Heart right ventricle (tissue), 16 donors: ENCODE measurements around the gene PIMREG. TPM values are rescaled to one million over a fixed set of nuclear protein-coding genes. Genes with fewer than 3 reads are reported as not detected.

Experiments used
- ATAC-seq, 8 donors: fragments of 200-7000 bp; cut with Tn5 transposase; one replicate each; pipeline ENCODE4 v1.9.1; 2020; ENCODE audit warnings: mild to moderate bottlenecking in 8 of 8, moderate library complexity in 8 of 8, moderate number of reproducible peaks in 1 of 8
- DNase-seq, 2 donors: peaks; one replicate each; pipeline ENCODE4 v3.0.0-alpha.2; 2020
- H3K27ac ChIP-seq, 10 donors: fragments of 200-600 bp; sonication (generic) in 2 of 10; one replicate each; pipeline versions ENCODE4 v1.5.0 to v1.8.0; 2020 to 2022; ENCODE audit warnings: mild to moderate bottlenecking in 3 of 10
- H3K27me3 ChIP-seq, 7 donors: fragments of 200-600 bp; one replicate each; pipeline ENCODE4 v1.8.0; 2021 to 2022; ENCODE audit warnings: mild to moderate bottlenecking in 2 of 7
- H3K36me3 ChIP-seq, 9 donors: fragments of 200-600 bp; sonication (generic) in 1 of 9; one replicate each; pipeline versions ENCODE4 v1.5.0 to v1.8.0; 2020 to 2022; ENCODE audit warnings: mild to moderate bottlenecking in 2 of 9
- H3K4me1 ChIP-seq, 9 donors: fragments of 200-600 bp; sonication (generic) in 1 of 9; one replicate each; pipeline versions ENCODE4 v1.5.0 to v1.8.0; 2020 to 2022; ENCODE audit warnings: mild to moderate bottlenecking in 4 of 9
- H3K4me3 ChIP-seq, 10 donors: fragments of 200-600 bp; sonication (generic) in 2 of 10; one replicate each; pipeline versions ENCODE4 v1.5.0 to v1.8.0; 2020 to 2022; ENCODE audit warnings: mild to moderate bottlenecking in 7 of 10, moderate library complexity in 2 of 10
- H3K9me3 ChIP-seq, 11 donors: fragments of 200-600 bp in 10 of 11; sonication (generic) in 2 of 11; one replicate each; pipeline versions ENCODE4 v1.5.0 to v1.8.0; 2013 to 2022; ENCODE audit warnings: mild to moderate bottlenecking in 2 of 11, control low read depth in 1 of 11, moderate library complexity in 1 of 11
- WGBS, 2 donors: extraction: QIAGEN DNeasy Blood & Tissue Kit; methylation state at CpG; one replicate each; pipeline ENCODE4 v1.1.7; 2013; ENCODE audit warnings: inconsistent platforms in 1 of 2; 5-methylcytosine and 5-hydroxymethylcytosine counted together
- intact Hi-C, 10 donors: fragments of 100-400 bp; cut with DNase I; formaldehyde crosslinking; loops; one replicate each; pipeline versions ENCODE4 v1.11.1 to v1.14.2; 2022
- polyA plus RNA-seq, 2 donors: library from polyadenylated mRNA; stranded (reverse); fragments of 200-250 nt; gene quantifications; one replicate each; pipeline ENCODE4 v1.2.3, GENCODE V29; 2013
- total RNA-seq, 10 donors: library from RNA; stranded (reverse); fragmentation: NEBNext Ultra II Directional in 3 of 10; extraction: Animal tissue kit (Norgen Biotek cat#: 25700) in 3 of 10; gene quantifications; one replicate each; pipeline versions ENCODE4 v1.2.1 to v1.2.4, GENCODE V29; 2021 to 2023
- TF ChIP-seq, protein P1 (sequence below), 9 donors: fragments of 200-600 bp; sonication (generic) in 2 of 9; IDR thresholded peaks; one replicate each; pipeline versions ENCODE4 v1.5.0 to v1.8.0; 2021 to 2022; ENCODE audit warnings: antibody characterized with exemption in 9 of 9, mild to moderate bottlenecking in 5 of 9, moderate library complexity in 1 of 9
- donor health status: Arrhythmogenic right ventricular cardiomyopathy.
- donor health status: ischemic (EF 13 %, LVEDD 7.1; RV severe dilation, severe dysfunction).
- donor health status: healthy with polysubstance abuse.
- donor health status: DM: no; HTN: yes; CAD: no.
- donor health status: DM: no; HTN: no; CAD: no.
- donor health status: ischemic (EF 25% LVEDD 6.9; RV normal size, moderate dysfunction).
- donor health status: ischemic (EF 25% LVEDD 5.7; RV mildly dilated, moderate dysfunction).
- donor health status: healthy.
- donor health status: DM: yes; HTN: yes; CAD: no.
- donor health status: Ischemic cardiomyopathy.
- donor health status: ischemic (EF 35%, LVEDD 5.7; RV mildly dilated, moderate dysfunction).
- donor health status: nonischemic (EF 11% LVEDD 7.7; RV severe dilation, severe dysfunction).
- donor health status: DM: yes; HTN: yes; CAD: no.
- donor health status: PGD.
- donor health status: ischemic (EF 29% LVEDD 5.4; RV normal size, mild dysfunction).
- donor health status: nonischemic (EF 23%, LVEDD 6.1; RV moderate dilation, normal function).

PIMREG gene
- total and polyA plus RNA-seq, 12 donors = 0.21 to 4.0 (median 0.54) TPM; not detected in 6

DNA sequence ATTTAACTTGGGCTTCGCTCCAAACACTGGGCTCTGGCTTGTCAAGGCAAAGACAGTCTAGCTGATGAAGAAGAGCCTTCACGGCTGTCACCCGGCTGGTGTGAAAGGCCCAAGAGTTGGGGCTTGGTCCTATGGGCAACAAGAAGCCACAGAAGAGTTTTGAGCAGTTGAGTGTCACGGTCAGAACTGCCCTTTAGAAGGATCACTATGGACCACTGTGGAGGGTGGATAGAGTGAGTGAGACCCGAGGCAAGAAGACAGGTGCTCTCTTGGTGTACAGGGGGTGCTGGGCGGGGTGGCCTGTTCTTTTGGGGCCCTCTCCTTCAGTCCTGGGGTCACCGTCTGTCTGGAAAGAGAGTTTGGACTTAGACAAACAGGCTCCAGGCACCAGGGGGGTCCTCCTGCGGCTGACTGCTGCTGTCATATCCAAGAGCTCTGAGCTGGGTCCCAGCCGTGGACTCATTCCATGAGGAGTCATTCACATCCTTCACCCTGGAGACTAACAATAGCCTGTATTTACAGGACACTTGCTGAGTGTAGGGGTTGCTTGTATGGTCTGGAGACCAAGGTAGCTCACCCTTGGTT, 2.4 kb downstream of the PIMREG start:
- peaks cover 0 to 6% (median 0%) of the 10 kb centered on the region in 9 donors for H3K36me3 ChIP-seq
- intact Hi-C loops = no loop called here
- peaks cover 0 to 7% (median 0%) of the 10 kb centered on the region in 7 donors for H3K27me3 ChIP-seq
- no peak for ATAC-seq
- H3K9me3 ChIP-seq = no peaks in the 10 kb centered on the region
- H3K4me3 ChIP-seq = no peak overlapping the region
- TF ChIP-seq, protein P1, sequence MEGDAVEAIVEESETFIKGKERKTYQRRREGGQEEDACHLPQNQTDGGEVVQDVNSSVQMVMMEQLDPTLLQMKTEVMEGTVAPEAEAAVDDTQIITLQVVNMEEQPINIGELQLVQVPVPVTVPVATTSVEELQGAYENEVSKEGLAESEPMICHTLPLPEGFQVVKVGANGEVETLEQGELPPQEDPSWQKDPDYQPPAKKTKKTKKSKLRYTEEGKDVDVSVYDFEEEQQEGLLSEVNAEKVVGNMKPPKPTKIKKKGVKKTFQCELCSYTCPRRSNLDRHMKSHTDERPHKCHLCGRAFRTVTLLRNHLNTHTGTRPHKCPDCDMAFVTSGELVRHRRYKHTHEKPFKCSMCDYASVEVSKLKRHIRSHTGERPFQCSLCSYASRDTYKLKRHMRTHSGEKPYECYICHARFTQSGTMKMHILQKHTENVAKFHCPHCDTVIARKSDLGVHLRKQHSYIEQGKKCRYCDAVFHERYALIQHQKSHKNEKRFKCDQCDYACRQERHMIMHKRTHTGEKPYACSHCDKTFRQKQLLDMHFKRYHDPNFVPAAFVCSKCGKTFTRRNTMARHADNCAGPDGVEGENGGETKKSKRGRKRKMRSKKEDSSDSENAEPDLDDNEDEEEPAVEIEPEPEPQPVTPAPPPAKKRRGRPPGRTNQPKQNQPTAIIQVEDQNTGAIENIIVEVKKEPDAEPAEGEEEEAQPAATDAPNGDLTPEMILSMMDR (IDR thresholded peaks at IDR 0.05) = no peak
- WGBS, 2 donors = 89 to 90% methylated on average over 9 of the region's 9 CpGs
- no peak overlapping the region for H3K27ac ChIP-seq
- no peak for DNase-seq
- H3K4me1 ChIP-seq = peaks cover 0 to 18% (median 10%) of the 10 kb centered on the region in 9 donors

- intact Hi-C loops = no loop called here
These were observed 4.2 kb downstream of the PIMREG start for GRCh38 chr17:6448473-6448872.

GRCh38 chr17:6449307-6449706, 5.1 kb downstream of the PIMREG start:
- peaks cover 0 to 7% (median 0%) of the 10 kb centered on the region in 7 donors for H3K27me3 ChIP-seq
- H3K36me3 ChIP-seq = peaks cover 0 to 6% (median 0%) of the 10 kb centered on the region in 9 donors
- H3K27ac ChIP-seq = no peak overlapping the region
- no peak for DNase-seq
- H3K4me1 ChIP-seq = peaks cover 0 to 6% (median 4%) of the 10 kb centered on the region in 9 donors
- ATAC-seq = no peak
- H3K9me3 ChIP-seq = no peaks in the 10 kb centered on the region
- TF ChIP-seq, protein P1 (IDR thresholded peaks at IDR 0.05) = no peak
- intact Hi-C loops = no loop called here
- H3K4me3 ChIP-seq = no peak overlapping the region
- 97 to 98% methylated on average over 6 of the region's 6 CpGs for WGBS, 2 donors

More at GRCh38 chr17:6448473-6448872, 4.2 kb downstream of the PIMREG start:
- no peak overlapping the region for H3K27ac ChIP-seq
- H3K4me3 ChIP-seq = no peak overlapping the region
- no peaks in the 10 kb centered on the region for H3K27me3 ChIP-seq
- H3K9me3 ChIP-seq = no peaks in the 10 kb centered on the region
- TF ChIP-seq, protein P1 (IDR thresholded peaks at IDR 0.05) = no peak
- 97% methylated on average over 6 of the region's 6 CpGs for whole genome bisulfite sequencing, 2 donors
- peaks cover 0 to 6% (median 0%) of the 10 kb centered on the region in 9 donors for H3K36me3 ChIP-seq
- DNase-seq = no peak
- no peak for ATAC-seq
- peaks cover 0 to 13% (median 10%) of the 10 kb centered on the region in 9 donors for H3K4me1 ChIP-seq

DNA sequence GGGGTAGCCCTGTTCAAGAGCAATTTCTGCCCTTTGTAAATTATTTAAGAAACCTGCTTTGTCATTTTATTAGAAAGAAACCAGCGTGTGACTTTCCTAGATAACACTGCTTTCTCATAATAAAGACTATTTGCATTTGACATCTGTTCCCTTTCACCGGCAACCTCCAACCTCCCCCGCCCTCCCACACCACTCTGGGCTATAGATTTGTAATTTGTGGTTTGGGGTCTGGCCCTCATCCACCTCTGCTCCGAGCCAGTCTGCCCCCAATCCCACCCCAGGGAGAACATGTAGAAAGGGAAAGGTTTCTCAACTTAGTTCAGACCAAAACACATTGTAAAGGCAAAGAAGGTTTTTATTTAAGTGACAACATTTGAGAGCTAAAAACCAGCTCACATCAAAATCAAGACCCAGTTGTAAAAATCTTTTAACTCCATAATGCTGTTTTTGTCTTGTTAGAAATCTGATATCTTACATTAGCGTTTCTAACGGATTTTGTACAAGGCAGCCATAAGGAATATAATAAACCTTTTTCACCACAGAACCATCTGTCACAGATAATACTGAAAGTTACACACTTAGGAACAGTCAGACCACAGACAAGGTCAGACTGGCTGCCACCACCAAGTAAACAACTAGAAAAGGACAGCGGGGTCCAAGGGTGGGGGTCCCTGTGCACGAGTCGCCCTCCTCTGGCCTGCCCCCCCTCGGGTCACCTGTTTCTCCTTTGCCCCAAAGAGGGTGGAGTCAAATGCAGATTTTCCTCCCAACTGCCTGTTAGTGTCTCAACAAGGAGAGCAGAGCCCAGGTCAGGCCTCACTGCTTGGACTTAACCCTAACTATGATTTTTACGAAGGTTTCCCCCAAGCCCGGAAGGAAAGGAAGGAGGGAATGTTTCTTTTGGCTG, 6.9 kb downstream of the PIMREG start:
- peaks cover 0 to 6% (median 0%) of the 10 kb centered on the region in 9 donors for H3K36me3 ChIP-seq
- 58 to 65% methylated on average over 12 of the region's 12 CpGs for WGBS, 2 donors
- TF ChIP-seq, protein P1 (IDR thresholded peaks at IDR 0.05) = no peak
- intact Hi-C loops = no loop called here
- peaks cover 0 to 24% (median 13%) of the 10 kb centered on the region in 7 donors for H3K27me3 ChIP-seq
- H3K9me3 ChIP-seq = no peaks in the 10 kb centered on the region
- H3K4me3 ChIP-seq = no peak overlapping the region
- ATAC-seq (no peak), DNase-seq (no peak)
- H3K4me1 ChIP-seq = peaks cover 0 to 15% (median 5%) of the 10 kb centered on the region in 9 donors
- H3K27ac ChIP-seq = no peak overlapping the region
